Pericardium fibroblast (primary cell): Measurements from ENCODE around the gene FRZB. TPM values are rescaled to one million over a fixed set of nuclear protein-coding genes. Genes with fewer than 3 reads are reported as not detected.

Source experiments
- total RNA-seq: library from RNA; depleted of rRNA; stranded (reverse); fragments of >200 nt; gene quantifications from 2 replicates; pipeline ENCODE4 v1.2.3, GENCODE V29; 2015

The FRZB gene, protein sequence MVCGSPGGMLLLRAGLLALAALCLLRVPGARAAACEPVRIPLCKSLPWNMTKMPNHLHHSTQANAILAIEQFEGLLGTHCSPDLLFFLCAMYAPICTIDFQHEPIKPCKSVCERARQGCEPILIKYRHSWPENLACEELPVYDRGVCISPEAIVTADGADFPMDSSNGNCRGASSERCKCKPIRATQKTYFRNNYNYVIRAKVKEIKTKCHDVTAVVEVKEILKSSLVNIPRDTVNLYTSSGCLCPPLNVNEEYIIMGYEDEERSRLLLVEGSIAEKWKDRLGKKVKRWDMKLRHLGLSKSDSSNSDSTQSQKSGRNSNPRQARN
- 0.60 and 0.82 TPM in 2 replicates for total RNA-seq

GRCh38 chr2:182866461-182867406 is at the start of gene FRZB:
FRZB (minus strand) TSS chr2:182866637; CDS start chr2:182866552, 85 bp downstream.

Other genes with a start within 250 kb of the FRZB start
- gene DNAJC10, start 150.4 kb downstream of the FRZB start, total RNA-seq: 67.1 and 100 TPM in 2 replicates
- gene NCKAP1, start 171.8 kb upstream of the FRZB start, total RNA-seq: 85.9 and 112 TPM in 2 replicates
- 1.3 and 1.9 TPM in 2 replicates for gene DUSP19, start 212.1 kb upstream of the FRZB start, total RNA-seq